ENCODE measurements around the gene KLHL2. TPM values are rescaled to one million over a fixed set of nuclear protein-coding genes. Genes with fewer than 3 reads are reported as not detected.
"Not testable (repeated sequence)": the region's sequence is repeated elsewhere in the genome, so short reads cannot be mapped to it uniquely, and the experiment has no call there.

The KLHL2 gene
- total RNA-seq = 10 to 100 TPM; 25.1 to 57.6 (median 41.5) TPM

GRCh38 chr4:165207431-165208220 lies at the start of gene KLHL2:
KLHL2 (plus strand) TSS chr4:165207561; CDS start chr4:165207877, 316 bp downstream.
- H3K9me3 ChIP-seq = no peaks in the 10 kb centered on the region
- H3K27me3 ChIP-seq = no peaks in the 10 kb centered on the region
- peak; percentile 90 to 98 for ATAC-seq (ENCODE audit: low FRiP score in 2 of 2)
- peak within 1 kb of the TSS; percentile 79 to 96 (median 92) for H3K27ac ChIP-seq
- WGBS, 2 donors = 0% methylated on average over 17 of the region's 113 CpGs; no CpG with 5 or more reads in 1 of the 2 donors
- TF ChIP-seq CTCF (IDR thresholded peaks at IDR 0.05) (peak in 2 of 6 experiments; percentile 25 to 43), EP300 (IDR thresholded peaks at IDR 0.05) (no peak), POLR2A (IDR thresholded peaks at IDR 0.05) (peak in 3 of 4 donors; percentile 10 to 73 (median 58)), POLR2AphosphoS5 (IDR thresholded peaks at IDR 0.05) (peak in 1 of 2 donors; percentile 62)
- peak within 1 kb of the TSS; percentile 72 to 95 (median 88) for H3K4me3 ChIP-seq
- peaks cover 10 to 38% (median 18%) of the 10 kb centered on the region in 4 donors for H3K4me1 ChIP-seq
- H3K36me3 ChIP-seq = no peaks in the 10 kb centered on the region
- peak; percentile 92 to 96 for DNase-seq

DNA sequence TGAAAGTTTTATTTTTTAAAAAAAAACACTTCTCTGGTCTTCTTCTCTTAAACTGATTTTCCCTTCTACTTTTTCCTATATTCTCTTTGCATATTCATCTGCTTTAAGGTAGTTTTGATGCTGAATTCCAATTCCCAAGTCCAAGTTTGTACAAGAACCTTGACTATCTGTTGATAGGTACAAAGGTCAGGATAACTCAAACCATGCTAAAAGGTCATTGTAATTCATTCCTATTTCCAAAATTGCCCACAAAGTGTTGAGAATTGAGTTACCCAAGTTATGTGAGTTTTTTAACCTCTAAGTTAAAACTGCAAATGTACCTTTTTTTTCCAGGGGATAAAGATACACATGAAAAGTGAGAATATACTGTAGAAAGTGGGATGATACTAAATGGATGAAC lies 48.6 kb upstream of the KLHL2 start:
- TF ChIP-seq POLR2AphosphoS5 (IDR thresholded peaks at IDR 0.05) (no peak), POLR2A (IDR thresholded peaks at IDR 0.05) (no peak), CTCF (IDR thresholded peaks at IDR 0.05) (no peak), EP300 (IDR thresholded peaks at IDR 0.05) (no peak)
- no peak overlapping the region for H3K4me3 ChIP-seq
- H3K9me3 ChIP-seq = no peaks in the 10 kb centered on the region
- no peak overlapping the region for H3K27ac ChIP-seq
- ATAC-seq (ENCODE audit: low FRiP score in 2 of 2) (no peak), DNase-seq (no peak)
- no peaks in the 10 kb centered on the region for H3K4me1 ChIP-seq
- H3K27me3 ChIP-seq = no peaks in the 10 kb centered on the region
- no peaks in the 10 kb centered on the region for H3K36me3 ChIP-seq

DNA sequence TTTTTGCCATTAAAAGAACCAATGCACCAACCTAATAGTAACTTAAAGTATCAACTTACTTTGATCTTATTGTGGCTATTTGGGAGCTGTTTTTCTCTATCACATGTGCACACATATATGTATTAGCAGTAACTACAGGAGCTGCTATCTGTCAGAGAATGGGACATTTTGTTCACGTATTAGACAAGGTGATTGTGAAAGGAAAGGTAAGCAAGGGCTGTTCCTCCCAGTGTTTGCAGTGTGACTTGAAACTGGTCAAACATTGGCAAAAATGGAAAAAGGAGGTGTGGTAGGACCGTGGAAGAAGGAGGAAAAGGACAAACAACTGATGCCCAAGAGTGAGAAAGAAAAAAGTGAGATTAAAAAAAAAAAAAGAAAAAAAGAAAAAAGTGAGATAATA lies 43.1 kb upstream of the KLHL2 start:
- DNase-seq = no peak
- H3K27ac ChIP-seq = no peak overlapping the region
- H3K27me3 ChIP-seq = no peaks in the 10 kb centered on the region
- H3K4me1 ChIP-seq = no peaks in the 10 kb centered on the region
- no peak for ATAC-seq (ENCODE audit: low FRiP score in 2 of 2)
- H3K4me3 ChIP-seq = no peak overlapping the region
- TF ChIP-seq EP300 (IDR thresholded peaks at IDR 0.05) = no peak
- TF ChIP-seq POLR2A (IDR thresholded peaks at IDR 0.05) = no peak
- H3K36me3 ChIP-seq = no peaks in the 10 kb centered on the region
- H3K9me3 ChIP-seq = peaks cover 0 to 3% (median 0%) of the 10 kb centered on the region in 4 donors
- WGBS, 2 donors = 61 to 81% methylated on average over 2 of the region's 2 CpGs

DNA sequence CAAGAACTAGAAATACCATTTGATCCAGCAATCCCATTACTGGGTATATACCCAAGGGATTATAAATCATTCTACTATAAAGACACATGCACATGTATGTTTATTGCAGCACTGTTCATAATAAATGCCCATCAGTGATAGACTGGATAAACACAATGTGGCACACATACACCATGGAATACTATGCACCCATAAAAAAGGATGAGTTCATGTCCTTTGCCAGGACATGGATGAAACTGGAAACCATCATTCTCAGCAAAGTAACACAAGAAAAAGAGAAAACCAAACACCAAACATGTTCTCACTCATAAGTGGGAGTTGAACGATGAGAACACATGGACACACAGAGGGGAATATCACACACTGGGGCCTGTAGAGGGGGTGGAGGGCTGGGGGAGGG lies 40.5 kb upstream of the KLHL2 start:
- WGBS, 2 donors = 76 to 78% methylated on average over 1 of the region's 1 CpG
- H3K36me3 ChIP-seq; H3K9me3 ChIP-seq; H3K27me3 ChIP-seq; H3K4me3 ChIP-seq; H3K27ac ChIP-seq; DNase-seq; ATAC-seq (ENCODE audit: low FRiP score in 2 of 2); H3K4me1 ChIP-seq: not testable (repeated sequence)

DNA sequence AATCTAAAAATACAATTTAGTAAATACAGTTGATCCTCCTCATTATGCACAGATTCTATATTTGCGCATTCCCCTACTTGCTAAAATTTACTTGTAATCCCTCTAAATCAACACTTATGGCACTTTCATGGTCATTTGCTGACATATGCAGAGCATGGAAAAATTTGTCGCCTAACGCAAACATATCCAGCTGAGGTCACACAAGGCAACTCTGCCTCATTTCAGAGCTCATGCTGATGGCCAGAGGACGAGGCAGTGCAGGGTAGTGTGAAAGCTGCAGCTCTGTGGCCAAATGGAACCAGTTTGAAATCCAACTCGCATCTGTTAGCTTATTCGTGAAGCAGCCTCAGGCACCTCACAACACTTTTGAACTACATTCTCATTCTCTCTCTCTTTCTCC lies 39.7 kb upstream of the KLHL2 start:
- WGBS, 2 donors = 56 to 72% methylated on average over 6 of the region's 6 CpGs
- H3K4me1 ChIP-seq = no peaks in the 10 kb centered on the region
- H3K27me3 ChIP-seq = no peaks in the 10 kb centered on the region
- H3K4me3 ChIP-seq = no peak overlapping the region
- H3K9me3 ChIP-seq = peaks cover 0 to 3% (median 0%) of the 10 kb centered on the region in 4 donors
- ATAC-seq (ENCODE audit: low FRiP score in 2 of 2) = no peak
- DNase-seq = no peak
- no peaks in the 10 kb centered on the region for H3K36me3 ChIP-seq
- no peak overlapping the region for H3K27ac ChIP-seq
- TF ChIP-seq EP300 (IDR thresholded peaks at IDR 0.05) (no peak), CTCF (IDR thresholded peaks at IDR 0.05) (no peak), POLR2A (IDR thresholded peaks at IDR 0.05) (no peak), POLR2AphosphoS5 (IDR thresholded peaks at IDR 0.05) (no peak)

GRCh38 chr4:165170819-165171218 lies 36.5 kb upstream of the KLHL2 start:
- DNase-seq (no peak), ATAC-seq (ENCODE audit: low FRiP score in 2 of 2) (no peak)
- no peaks in the 10 kb centered on the region for H3K4me1 ChIP-seq
- H3K4me3 ChIP-seq = no peak overlapping the region
- no peaks in the 10 kb centered on the region for H3K36me3 ChIP-seq
- WGBS, 2 donors = 58 to 62% methylated on average over 2 of the region's 2 CpGs
- no peaks in the 10 kb centered on the region for H3K27me3 ChIP-seq
- no peak overlapping the region for H3K27ac ChIP-seq
- TF ChIP-seq POLR2AphosphoS5 (IDR thresholded peaks at IDR 0.05) = no peak
- TF ChIP-seq POLR2A (IDR thresholded peaks at IDR 0.05) = no peak
- TF ChIP-seq EP300 (IDR thresholded peaks at IDR 0.05) = no peak
- TF ChIP-seq CTCF (IDR thresholded peaks at IDR 0.05) = no peak
- H3K9me3 ChIP-seq = peaks cover 0 to 3% (median 0%) of the 10 kb centered on the region in 4 donors

GRCh38 chr4:165175470-165175869 lies 31.9 kb upstream of the KLHL2 start:
- 91 to 92% methylated on average over 3 of the region's 3 CpGs for WGBS, 2 donors
- not testable (repeated sequence) for H3K27me3 ChIP-seq; DNase-seq; H3K4me3 ChIP-seq; ATAC-seq (ENCODE audit: low FRiP score in 2 of 2); H3K4me1 ChIP-seq; H3K27ac ChIP-seq; H3K9me3 ChIP-seq; H3K36me3 ChIP-seq
